NCI-H2196 (cell line): Measurements from ENCODE around the gene ZNF599.
A peak's percentile ranks its signal among the peaks of the same experiment; 100 is the strongest.
"Not testable (repeated sequence)": the region's sequence is repeated elsewhere in the genome, so short reads cannot be mapped to it uniquely, and the experiment has no call there.

Experiments used
- DNase-seq: peaks from one replicate; lab custom pipeline; 2025; ENCODE audit not compliant: unreplicated experiment; lab: John Stamatoyannopoulos, UW

Gene ZNF599

DNA sequence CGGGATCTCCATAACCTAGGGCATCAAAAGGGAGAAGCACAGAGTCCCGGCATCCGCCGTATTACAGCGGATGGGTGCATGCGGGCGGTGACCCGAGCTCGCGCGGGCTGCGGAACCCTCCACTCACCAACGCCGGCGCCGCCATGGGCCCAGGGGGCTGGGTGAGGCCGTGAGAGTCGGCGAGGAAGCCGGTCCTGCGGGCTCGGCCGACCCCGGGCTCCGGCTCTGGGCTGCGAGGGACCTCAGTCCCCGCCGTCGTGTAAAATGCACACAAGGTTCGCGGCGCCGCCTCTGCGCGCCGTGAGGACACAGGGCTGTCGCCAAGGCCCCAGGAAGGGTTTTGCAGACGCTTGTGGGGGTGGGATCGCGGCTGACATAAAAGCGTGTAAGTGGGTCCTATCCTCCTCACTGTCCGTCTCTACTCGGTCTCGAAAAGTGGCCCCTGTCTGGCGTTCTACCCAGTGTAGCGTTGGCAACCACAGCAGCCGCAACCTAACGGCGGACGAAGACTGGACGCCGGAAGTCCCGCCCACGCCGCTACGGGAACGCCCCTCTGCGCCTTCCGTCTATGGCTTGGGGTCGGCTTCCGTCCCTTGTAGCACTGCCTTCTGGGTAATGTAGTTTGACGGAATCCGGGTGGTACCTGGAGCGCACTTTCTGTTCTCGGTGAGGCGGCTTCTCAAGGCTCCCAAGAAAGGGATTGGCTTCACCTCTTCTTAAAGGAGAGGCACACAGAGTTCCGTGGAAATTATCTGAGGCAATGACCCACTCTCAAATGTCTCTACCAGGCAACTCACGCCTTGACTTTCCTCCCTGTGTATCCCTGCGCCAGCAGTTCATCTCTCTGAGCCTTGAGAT, at the start of gene ZNF599:
Gene ZNF599, minus strand, starts transcription at position 519 of the 858 bp plus-strand sequence. Its CDS starts 374 bp downstream, at position 145.
- DNase-seq = peak; percentile 93

DNA sequence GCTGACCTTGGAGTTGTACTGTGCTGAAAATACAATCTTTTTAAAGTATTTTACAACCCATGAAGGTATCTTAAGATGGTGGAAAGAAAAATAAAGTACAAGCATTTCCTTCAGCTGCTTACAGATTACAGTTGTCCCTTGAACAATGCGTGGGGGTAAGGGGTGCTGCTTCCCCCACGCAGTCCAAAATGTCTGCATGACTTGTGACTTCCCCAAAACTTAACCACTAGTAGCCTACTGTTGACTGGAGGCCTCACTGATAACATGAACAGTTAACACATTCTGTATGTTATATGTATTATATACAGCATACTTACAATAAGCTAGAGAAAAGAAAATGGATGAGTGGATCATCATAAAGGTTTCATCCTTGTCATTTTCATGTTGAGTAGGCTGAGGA, 45.3 kb upstream of the ZNF599 start:
- no peak for DNase-seq

DNA sequence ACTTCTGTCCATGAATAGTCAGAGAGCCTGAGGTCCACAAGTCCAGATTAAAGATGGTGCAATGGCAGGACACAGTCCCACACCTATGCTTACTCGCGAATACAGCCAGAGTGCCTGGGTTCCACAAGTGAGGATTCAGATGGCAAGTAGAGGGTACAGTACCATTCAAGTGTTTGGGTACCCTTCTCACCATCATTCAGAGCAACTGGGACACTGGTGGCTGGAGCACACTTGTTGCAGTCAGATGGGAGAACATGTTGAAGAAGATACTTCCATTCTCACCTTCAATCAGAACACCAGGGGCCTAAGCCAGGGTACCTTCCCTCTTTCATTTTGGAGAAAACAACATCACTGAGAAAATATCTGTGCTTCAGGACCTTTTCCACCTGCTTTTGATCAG, 43.7 kb upstream of the ZNF599 start:
- no peak for DNase-seq

- no peak for DNase-seq
Observed at GRCh38 chr19:34808566-34808965, 35.6 kb upstream of the ZNF599 start.

GRCh38 chr19:34806976-34807860, 34.2 kb upstream of the ZNF599 start:
- DNase-seq = no peak

DNA sequence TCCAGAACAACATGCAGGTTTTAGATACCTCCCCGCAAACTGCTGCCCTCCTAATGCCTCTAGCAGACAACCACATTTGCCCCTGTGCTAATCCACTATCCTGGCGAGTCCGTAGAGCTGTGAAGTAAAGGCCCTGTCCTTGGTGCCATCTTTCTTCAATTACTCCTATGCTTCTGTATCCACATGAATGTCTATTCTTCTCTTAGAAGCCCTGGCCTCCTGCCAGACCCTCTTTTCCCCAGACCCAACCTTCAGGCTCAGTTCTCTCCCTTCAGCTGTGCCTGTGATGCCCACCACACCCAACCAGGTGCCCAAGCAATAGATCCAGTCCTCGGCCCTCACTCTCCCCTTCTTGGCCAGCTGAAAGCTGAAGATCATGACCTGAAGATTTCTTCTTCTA, 31.1 kb upstream of the ZNF599 start:
- no peak for DNase-seq

GRCh38 chr19:34796953-34797352, 23.9 kb upstream of the ZNF599 start:
- not testable (repeated sequence) for DNase-seq

DNA sequence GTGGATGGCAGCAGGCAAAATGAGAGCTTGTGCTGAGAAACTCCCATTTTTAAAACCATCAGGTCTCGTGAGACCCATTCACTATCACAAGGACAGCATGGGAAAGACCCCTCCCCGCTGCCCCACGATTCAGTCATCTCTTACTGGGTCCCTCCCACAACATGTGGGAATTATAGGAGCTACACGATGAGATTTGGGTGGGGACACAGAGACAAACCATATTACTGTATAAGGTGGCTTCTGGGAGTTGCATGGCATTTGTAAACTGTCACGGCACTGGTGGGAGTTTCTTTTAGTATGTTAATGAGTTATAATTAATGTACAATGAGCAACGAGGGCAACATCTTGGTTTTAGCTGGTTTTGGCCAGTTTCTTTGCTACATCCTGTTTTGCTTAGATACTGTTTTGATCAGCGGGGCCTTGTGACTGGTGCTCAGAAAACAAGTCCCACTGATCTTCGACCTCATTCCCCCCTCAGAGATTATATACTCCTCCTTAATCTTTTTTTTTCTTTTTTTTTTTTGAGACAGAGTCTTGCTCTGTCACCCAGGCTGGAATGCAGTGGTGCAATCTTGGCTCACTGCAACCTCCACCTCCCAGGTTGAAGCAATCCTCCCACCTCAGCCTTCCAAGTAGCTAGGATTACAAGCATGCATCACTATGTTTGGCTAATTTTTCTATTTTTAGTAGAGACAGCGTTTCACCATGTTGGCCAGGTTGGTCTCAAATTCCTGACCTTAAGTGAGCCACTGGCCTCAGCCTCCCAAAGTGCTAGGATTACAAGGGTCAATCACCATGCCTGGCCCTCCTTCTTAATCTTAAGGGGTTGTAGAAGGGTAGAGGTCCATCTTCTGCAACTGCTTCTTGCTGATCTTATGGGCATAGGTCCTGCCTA, 21.3 kb upstream of the ZNF599 start:
- DNase-seq = no peak

DNA sequence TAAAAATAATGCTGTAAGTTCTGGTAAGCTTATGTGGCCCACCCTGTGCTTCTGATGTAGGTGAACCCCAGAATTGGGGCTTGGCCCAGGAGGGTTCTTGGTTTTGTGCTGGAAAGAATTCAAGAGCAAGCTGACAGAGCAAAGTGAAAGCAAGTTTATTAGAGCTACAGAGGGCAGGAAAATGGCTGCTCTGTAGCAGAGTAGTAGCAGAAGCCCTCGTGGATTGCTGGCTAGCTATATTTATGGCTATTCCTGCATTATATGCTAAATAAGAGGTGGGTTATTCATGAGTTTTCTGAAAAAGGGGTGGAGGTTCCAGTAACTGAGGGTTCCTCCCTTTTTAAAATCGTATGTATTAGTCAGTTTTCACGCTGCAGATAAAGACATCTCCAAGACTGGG, 20.6 kb upstream of the ZNF599 start:
- DNase-seq = no peak

GRCh38 chr19:34788074-34788473, 15.1 kb upstream of the ZNF599 start:
- DNase-seq = no peak

DNA sequence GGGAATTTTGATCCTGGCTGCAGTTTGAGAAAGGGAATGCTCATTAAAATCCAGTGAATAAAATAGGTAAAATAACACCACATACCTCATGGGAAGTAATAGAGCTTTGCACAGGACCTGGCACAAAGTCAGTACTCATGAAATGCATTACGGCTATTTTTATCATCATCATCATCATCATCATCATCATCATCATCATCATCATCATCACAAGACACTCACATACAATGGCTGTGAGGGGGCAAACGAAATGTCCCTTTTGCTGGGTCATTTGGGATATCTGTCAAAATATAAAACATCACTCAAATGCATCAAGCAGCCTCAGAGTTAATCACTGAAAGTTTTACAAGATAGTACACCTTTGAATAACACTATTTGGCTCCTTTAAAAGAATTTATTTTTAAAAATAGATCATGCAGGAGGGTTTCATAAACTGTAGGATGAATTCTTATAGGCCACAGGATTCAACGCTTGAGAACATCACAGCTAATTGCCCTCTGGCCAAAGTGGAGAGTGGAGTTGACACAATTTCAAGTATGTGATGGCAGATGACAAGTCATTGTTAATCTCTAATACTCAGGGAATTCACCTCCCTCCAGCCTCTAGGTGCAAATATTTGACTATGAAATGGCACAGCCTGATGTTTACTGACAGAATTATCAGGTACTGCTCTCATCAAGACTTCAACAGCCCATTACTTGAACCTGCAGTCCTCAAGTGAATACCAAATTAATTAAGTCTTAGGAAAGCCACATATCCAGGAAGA, 14.2 kb upstream of the ZNF599 start:
- no peak for DNase-seq

DNA sequence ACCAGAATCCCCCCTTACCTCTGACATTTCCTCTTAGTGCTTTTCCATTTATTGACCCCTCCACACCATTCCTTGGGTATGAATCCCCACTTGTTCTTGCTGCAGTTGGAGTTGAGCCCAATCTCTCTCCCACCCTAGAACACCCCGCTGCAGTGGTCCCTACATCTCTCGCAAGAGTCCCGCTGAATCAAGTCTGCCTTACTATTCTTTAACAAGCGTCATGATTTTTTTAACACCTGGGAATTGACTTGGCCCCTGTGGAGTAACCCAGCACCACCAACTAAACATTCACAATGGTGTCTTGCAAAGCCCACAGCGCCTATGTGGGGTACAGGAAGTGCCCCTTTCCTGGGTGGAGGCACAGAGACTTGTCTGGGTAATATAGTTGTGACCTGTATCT, 13.2 kb upstream of the ZNF599 start:
- DNase-seq = no peak

- no peak for DNase-seq
Observed at GRCh38 chr19:34779652-34780051, 6.6 kb upstream of the ZNF599 start.

DNA sequence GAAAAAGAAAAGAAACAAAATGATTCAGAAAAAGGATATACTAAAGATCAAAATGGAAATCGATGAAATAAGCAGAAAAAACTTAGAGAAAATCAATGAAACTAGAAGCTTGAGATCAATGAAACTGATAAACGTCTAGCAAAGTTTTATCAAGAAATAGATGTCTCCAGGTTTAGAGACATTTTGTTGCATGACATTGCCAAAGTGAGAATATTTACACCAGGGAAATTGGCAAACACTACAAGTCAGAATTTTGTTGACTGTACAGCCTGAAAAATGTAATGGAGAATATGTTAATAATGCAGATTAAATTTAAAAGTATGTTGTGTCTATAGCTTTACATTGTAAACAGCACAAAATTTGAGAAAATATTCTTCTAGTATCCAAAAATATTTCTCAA, 5.3 kb upstream of the ZNF599 start:
- no peak for DNase-seq

GRCh38 chr19:34774857-34775256, 1.8 kb upstream of the ZNF599 start:
- no peak for DNase-seq

GRCh38 chr19:34773555-34773864, 495 bp upstream of the ZNF599 start:
- no peak for DNase-seq

- no peak for DNase-seq
Observed at GRCh38 chr19:34767951-34768350, 5.1 kb downstream of the ZNF599 start.

DNA sequence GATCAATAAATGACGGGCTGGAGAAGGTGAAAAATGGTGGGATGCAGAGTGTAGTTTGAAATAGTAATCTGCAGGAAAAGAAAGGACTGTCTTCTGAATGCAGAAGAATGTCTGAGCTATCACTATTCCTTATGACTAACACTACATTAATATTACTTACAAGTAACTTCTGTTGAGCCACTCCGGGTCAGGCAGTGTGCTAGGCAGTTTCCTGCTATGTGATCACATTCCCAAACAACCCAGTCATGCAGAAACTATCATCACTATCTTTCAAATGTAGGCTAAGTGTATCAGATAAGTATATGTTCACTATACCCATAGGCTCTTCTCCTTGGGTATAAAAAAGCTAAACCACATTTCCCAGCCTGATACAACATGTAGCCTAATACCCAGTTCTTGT, 6.6 kb downstream of the ZNF599 start:
- no peak for DNase-seq

GRCh38 chr19:34759218-34759917, 13.6 kb downstream of the ZNF599 start:
- DNase-seq = no peak

- no peak for DNase-seq
Observed at GRCh38 chr19:34757441-34757840, 15.6 kb downstream of the ZNF599 start.
